H1 (cell line): ENCODE data around the gene RUFY3. TPM values are rescaled to one million over a fixed set of nuclear protein-coding genes. Genes with fewer than 3 reads are reported as not detected.

Experiments used
- CTCF ChIA-PET: fragments of 300-600 bp; sonication (Branson Sonifier 250); formaldehyde crosslinking; loops from one replicate; lab custom pipeline; 2021; ENCODE audit not compliant: partially characterized antibody; lab: Charles Lee
- POLR2A ChIA-PET: fragments of 300-600 bp; sonication (Branson Sonifier 250); formaldehyde crosslinking; loops from one replicate; lab custom pipeline; 2021; ENCODE audit warnings: inconsistent platforms; ENCODE audit not compliant: partially characterized antibody; lab: Charles Lee
- DNase-seq, 2 experiments: peaks; one replicate each; pipeline versions ENCODE4 v3.0.0 to v3.0.0-alpha.2; 2010 to 2022; ENCODE audit warnings: low spot score in 2 of 2, low read depth in 1 of 2, mixed read lengths in 1 of 2
- FAIRE-seq: peaks from 2 replicates; lab custom pipeline; 2011; peaks lifted over from hg19 to GRCh38; lab: Jason Lieb, UNC
- H2AFZ ChIP-seq: 2 replicates; pipeline ENCODE4 v1.8.1; 2012; ENCODE audit warnings: low read length, inconsistent platforms
- H2AK5ac ChIP-seq: 2 replicates; pipeline ENCODE4 v1.6.1; 2013; ENCODE audit warnings: low read depth, low read length
- H2BK120ac ChIP-seq: replicated peaks from 2 replicates; pipeline ENCODE3; 2013; ENCODE audit warnings: low read depth, low read length, inconsistent platforms
- H2BK12ac ChIP-seq: 2 replicates; pipeline ENCODE4 v1.6.1; 2013; ENCODE audit warnings: low read depth, low read length
- H2BK15ac ChIP-seq: 2 replicates; pipeline ENCODE4 v1.6.1; 2013; ENCODE audit warnings: low read length
- H2BK20ac ChIP-seq: 2 replicates; pipeline ENCODE4 v1.6.1; 2013; ENCODE audit warnings: low read length
- H2BK5ac ChIP-seq: 2 replicates; pipeline ENCODE4 v1.6.1; 2013; ENCODE audit warnings: low read depth, low read length
- H3K14ac ChIP-seq: 2 replicates; pipeline ENCODE4 v1.6.1; 2013; ENCODE audit warnings: inconsistent platforms; ENCODE audit not compliant: insufficient read length
- H3K18ac ChIP-seq: 2 replicates; pipeline ENCODE4 v1.6.1; 2013; ENCODE audit warnings: low read length; ENCODE audit errors: extremely low read depth
- H3K23ac ChIP-seq: 2 replicates; pipeline ENCODE4 v1.6.1; 2013; ENCODE audit warnings: inconsistent platforms; ENCODE audit not compliant: insufficient read length
- H3K23me2 ChIP-seq: 2 replicates; pipeline ENCODE4 v1.6.1; 2013; ENCODE audit warnings: low read depth, low read length
- H3K27ac ChIP-seq: 2 replicates; pipeline ENCODE4 v1.6.1; 2011; ENCODE audit warnings: low read depth, low read length, inconsistent platforms
- H3K27me3 ChIP-seq, 4 experiments: replicated peaks in 1 of 4; 1 replicate in 1 of 4; 2 replicates in 3 of 4; pipeline versions ENCODE4 v1.6.1 to v1.8.1; 2011 to 2013; ENCODE audit warnings: low read length in 3 of 4, mild to moderate bottlenecking in 3 of 4, inconsistent platforms in 2 of 4, mixed read lengths in 2 of 4, moderate library complexity in 1 of 4; ENCODE audit not compliant: control insufficient read depth in 3 of 4, insufficient read depth in 3 of 4; ENCODE audit errors: extremely low read depth in 1 of 4
- H3K36me3 ChIP-seq, 4 experiments: 2 replicates each; pipeline versions ENCODE4 v1.6.1 to v1.8.1; 2011 to 2013; ENCODE audit warnings: mild to moderate bottlenecking in 4 of 4, low read length in 3 of 4, moderate library complexity in 2 of 4, control low read depth in 1 of 4, inconsistent platforms in 1 of 4; ENCODE audit not compliant: insufficient read depth in 4 of 4, control insufficient read depth in 2 of 4
- H3K4ac ChIP-seq: replicated peaks from 2 replicates; pipeline ENCODE3; 2013; ENCODE audit warnings: low read length, low read depth, mixed read lengths, inconsistent platforms; ENCODE audit not compliant: insufficient read length
- H3K4me1 ChIP-seq, 4 experiments: replicated peaks in 1 of 4; 1 replicate in 1 of 4; 2 replicates in 3 of 4; pipeline versions ENCODE4 v1.6.1 to v1.8.1; 2011 to 2013; ENCODE audit warnings: low read length in 3 of 4, inconsistent platforms in 2 of 4, mixed read lengths in 1 of 4; ENCODE audit not compliant: insufficient read depth in 4 of 4, control insufficient read depth in 3 of 4
- H3K4me2 ChIP-seq, 2 experiments: 2 replicates each; pipeline versions ENCODE4 v1.6.1 to v1.8.1; 2011 to 2013; ENCODE audit warnings: low read depth in 2 of 2, low read length in 2 of 2, control low read depth in 1 of 2, inconsistent platforms in 1 of 2, mild to moderate bottlenecking in 1 of 2; ENCODE audit not compliant: insufficient read depth in 1 of 2
- H3K4me3 ChIP-seq, 4 experiments: fragments of 200-600, 300-600 bp in 1 of 4; sonication (generic), shearing (Covaris generic), sonication (Bioruptor Twin) in 1 of 4; 2 replicates each; pipeline versions ENCODE4 v1.5.1 to v1.8.1; 2011 to 2016; ENCODE audit warnings: low read length in 4 of 4, low read depth in 3 of 4, control low read depth in 2 of 4, inconsistent platforms in 2 of 4, mild to moderate bottlenecking in 2 of 4, mixed read lengths in 1 of 4, moderate library complexity in 1 of 4; ENCODE audit not compliant: insufficient read depth in 2 of 4; ENCODE audit errors: extremely low read depth in 1 of 4
- H3K56ac ChIP-seq: replicated peaks from 2 replicates; pipeline ENCODE3; 2013; ENCODE audit warnings: low read depth, mild to moderate bottlenecking, mixed read lengths, low read length, inconsistent platforms; ENCODE audit not compliant: insufficient read length
- H3K79me1 ChIP-seq: 2 replicates; pipeline ENCODE4 v1.6.1; 2013; ENCODE audit warnings: low read depth, low read length, control low read depth
- H3K79me2 ChIP-seq, 2 experiments: 2 replicates each; pipeline versions ENCODE4 v1.6.1 to v1.8.1; 2012 to 2013; ENCODE audit warnings: low read length in 2 of 2, mild to moderate bottlenecking in 2 of 2, inconsistent platforms in 1 of 2; ENCODE audit not compliant: insufficient read depth in 2 of 2, control insufficient read depth in 1 of 2
- H3K9ac ChIP-seq, 4 experiments: replicated peaks in 1 of 4; 1 replicate in 1 of 4; 2 replicates in 3 of 4; pipeline versions ENCODE4 v1.6.1 to v1.8.1; 2011 to 2013; ENCODE audit warnings: low read depth in 3 of 4, low read length in 3 of 4, control low read depth in 2 of 4, mild to moderate bottlenecking in 2 of 4, moderate library complexity in 2 of 4, inconsistent platforms in 1 of 4; ENCODE audit errors: extremely low read depth in 1 of 4
- H3K9me3 ChIP-seq, 2 experiments: 2 replicates each; pipeline versions ENCODE4 v1.6.1 to v1.8.1; 2012 to 2013; ENCODE audit warnings: mild to moderate bottlenecking in 2 of 2, moderate library complexity in 2 of 2, control low read depth in 1 of 2, inconsistent platforms in 1 of 2, low read depth in 1 of 2, low read length in 1 of 2, mixed read lengths in 1 of 2; ENCODE audit not compliant: insufficient read depth in 2 of 2
- H4K20me1 ChIP-seq, 2 experiments: replicated peaks in 1 of 2; 2 replicates each; pipeline versions ENCODE3 to v1.8.1; 2011 to 2013; ENCODE audit warnings: inconsistent platforms in 2 of 2, low read length in 2 of 2, mild to moderate bottlenecking in 1 of 2; ENCODE audit not compliant: insufficient read depth in 2 of 2, control insufficient read depth in 1 of 2
- H4K5ac ChIP-seq: 2 replicates; pipeline ENCODE4 v1.6.1; 2013; ENCODE audit warnings: low read length, low read depth, mixed read lengths, inconsistent platforms; ENCODE audit not compliant: insufficient read length
- H4K8ac ChIP-seq: 2 replicates; pipeline ENCODE4 v1.8.0; 2013; ENCODE audit warnings: mild to moderate bottlenecking, moderate library complexity, low read length, inconsistent platforms; ENCODE audit not compliant: insufficient read depth; ENCODE audit errors: extremely low read depth
- H4K91ac ChIP-seq: replicated peaks from 2 replicates; pipeline ENCODE3; 2013; ENCODE audit warnings: low read length, mixed read lengths, inconsistent platforms; ENCODE audit not compliant: insufficient read length
- CEBPB ChIP-seq: IDR thresholded peaks from 2 replicates; pipeline ENCODE4 v1.6.1; 2012; ENCODE audit warnings: low read depth, low read length
- CHD1 ChIP-seq: IDR thresholded peaks from 2 replicates; pipeline ENCODE4 v1.6.1; 2012; ENCODE audit warnings: low read depth, low read length, improper control_type of control experiment
- CTBP2 ChIP-seq: IDR thresholded peaks from 2 replicates; pipeline ENCODE4 v1.7.0; 2011; ENCODE audit warnings: borderline replicate concordance, mild to moderate bottlenecking, moderate library complexity, mixed read lengths, low read length; ENCODE audit not compliant: insufficient read depth, insufficient read length
- GABPA ChIP-seq: IDR thresholded peaks from 2 replicates; pipeline ENCODE4 v1.6.1; 2011; ENCODE audit warnings: mild to moderate bottlenecking, low read length, moderate library complexity, borderline replicate concordance; ENCODE audit not compliant: insufficient read depth
- KDM4A ChIP-seq: IDR thresholded peaks from one replicate; pipeline ENCODE4 v1.7.1; 2012; ENCODE audit warnings: low read depth, mild to moderate bottlenecking, moderate library complexity, low read length, inconsistent platforms; ENCODE audit not compliant: severe bottlenecking
- NANOG ChIP-seq: IDR thresholded peaks from 2 replicates; pipeline ENCODE4 v1.6.1; 2011; ENCODE audit warnings: low read length, low read depth, mild to moderate bottlenecking, inconsistent platforms; ENCODE audit not compliant: insufficient read depth, poor library complexity, severe bottlenecking
- NRF1 ChIP-seq: IDR thresholded peaks from 2 replicates; pipeline ENCODE4 v1.6.1; 2011; ENCODE audit warnings: mild to moderate bottlenecking, low read depth, low read length, improper control_type of control experiment
- POLR2AphosphoS5 ChIP-seq: IDR thresholded peaks from 2 replicates; pipeline ENCODE4 v1.6.1; 2011; ENCODE audit warnings: low read depth, low read length
- POU5F1 ChIP-seq: IDR thresholded peaks from 2 replicates; pipeline ENCODE4 v1.6.1; 2011; ENCODE audit warnings: low read depth, mild to moderate bottlenecking, low read length, moderate library complexity
- SIX5 ChIP-seq: IDR thresholded peaks from 2 replicates; pipeline ENCODE4 v1.6.1; 2011; ENCODE audit warnings: mild to moderate bottlenecking, low read depth, low read length
- SUZ12 ChIP-seq: fragments of 200-600 bp; sonication (generic); IDR thresholded peaks from 2 replicates; pipeline ENCODE4 v1.6.1; 2012; ENCODE audit warnings: mild to moderate bottlenecking, inconsistent platforms, low read length, moderate library complexity, mixed read lengths
- WGBS, 2 experiments: shearing (Covaris generic) in 1 of 2; methylation state at CpG; one replicate each; pipeline versions ENCODE4 v1.1.6 to v1.1.7; 2013 to 2015; ENCODE audit warnings: low lambda C conversion rate in 2 of 2, mixed read lengths in 2 of 2, inconsistent platforms in 1 of 2, low coverage in 1 of 2, missing lambda C conversion rate in 1 of 2; ENCODE audit not compliant: insufficient replicate concordance in 2 of 2, insufficient coverage in 1 of 2, insufficient read length in 1 of 2; ENCODE audit errors: extremely low coverage in 1 of 2, missing lambda C conversion rate in 1 of 2; 5-methylcytosine and 5-hydroxymethylcytosine counted together
- polyA plus RNA-seq, 7 experiments: library from polyadenylated mRNA; depleted of rRNA in 3 of 7; stranded (reverse) in 5 of 7; unstranded in 2 of 7; fragments of >200 nt in 5 of 7; fragments of 200-250 nt in 2 of 7; gene quantifications; 1 replicate in 5 of 7; 2 replicates in 1 of 7; 4 replicates in 1 of 7; pipeline versions ENCODE4 v1.2.1 to v1.2.3, GENCODE V29; 2011 to 2013; ENCODE audit warnings: missing spikeins in 2 of 7, mixed read lengths in 2 of 7
- total RNA-seq: library from RNA; stranded (reverse); fragmentation: NEBNext Ultra II Directional; extraction: Animal tissue kit (Norgen Biotek cat#: 25700); gene quantifications from 2 replicates; pipeline ENCODE4 v1.2.1, GENCODE V29; 2021
- TF ChIP-seq, protein P1 (sequence below), 3 experiments: IDR thresholded peaks; 1 replicate in 2 of 3; 2 replicates in 1 of 3; pipeline versions ENCODE4 v1.5.1 to v1.6.1; 2011; ENCODE audit warnings: low read length in 3 of 3, mild to moderate bottlenecking in 3 of 3, inconsistent platforms in 2 of 3, low read depth in 1 of 3, moderate library complexity in 1 of 3; ENCODE audit not compliant: insufficient read depth in 1 of 3; ENCODE audit errors: control extremely low read depth in 1 of 3

The RUFY3 gene
- total and polyA plus RNA-seq, 2 of the 8 experiments (the other 6 are each of a cell fraction or from before 2014, with no cell fraction given): 7.8 to 33.1 TPM

DNA sequence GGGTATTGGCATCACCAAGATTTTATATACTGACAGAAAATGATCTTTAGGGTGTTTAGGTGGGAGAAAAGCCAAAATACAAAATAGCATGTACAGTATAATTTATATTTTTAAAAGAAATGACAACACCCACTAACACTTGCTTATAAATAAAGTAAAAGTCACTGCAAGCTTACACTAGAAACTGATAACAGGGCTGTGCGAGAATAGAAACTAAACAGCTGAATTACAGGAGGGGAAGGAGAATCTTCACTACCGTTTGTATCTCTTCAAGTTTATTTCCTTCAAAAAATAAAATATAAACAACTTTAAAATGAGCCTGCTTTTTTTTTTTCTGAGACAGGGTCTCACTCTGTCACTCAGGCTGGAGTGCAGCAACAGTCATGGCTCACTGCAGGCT, 95.1 kb downstream of the RUFY3 start:
- DNase-seq: no peak
- 40% methylated on average over 2 of the region's 2 CpGs; no CpG with 5 or more reads in 1 of the 2 experiments for WGBS, 2 experiments
- CTCF ChIA-PET: interaction anchor here (0.6 to 1.1 kb wide), 2 partner anchors 9 to 211 kb away, joined by 3 read pairs; no protein-coding TSS in a partner anchor
- H2BK120ac ChIP-seq: no peak overlapping the region
- no peak overlapping the region for H3K18ac ChIP-seq
- no peak overlapping the region for H2BK5ac ChIP-seq
- H3K79me1 ChIP-seq: no peaks in the 10 kb centered on the region
- no peak overlapping the region for H3K56ac ChIP-seq
- no peak overlapping the region for H2AFZ ChIP-seq
- FAIRE-seq: no peak
- no peak overlapping the region for H4K8ac ChIP-seq
- H3K23me2 ChIP-seq: no peaks in the 10 kb centered on the region
- no peak overlapping the region for H3K4me3 ChIP-seq
- H4K91ac ChIP-seq: no peak overlapping the region
- POLR2A ChIA-PET: interaction anchor here (0.5 to 2.4 kb wide), 5 partner anchors 9 to 92 kb away, joined by 3 to 9 read pairs (median 3); no protein-coding TSS in a partner anchor
- TF ChIP-seq GABPA: no peak
- TF ChIP-seq, protein P1, sequence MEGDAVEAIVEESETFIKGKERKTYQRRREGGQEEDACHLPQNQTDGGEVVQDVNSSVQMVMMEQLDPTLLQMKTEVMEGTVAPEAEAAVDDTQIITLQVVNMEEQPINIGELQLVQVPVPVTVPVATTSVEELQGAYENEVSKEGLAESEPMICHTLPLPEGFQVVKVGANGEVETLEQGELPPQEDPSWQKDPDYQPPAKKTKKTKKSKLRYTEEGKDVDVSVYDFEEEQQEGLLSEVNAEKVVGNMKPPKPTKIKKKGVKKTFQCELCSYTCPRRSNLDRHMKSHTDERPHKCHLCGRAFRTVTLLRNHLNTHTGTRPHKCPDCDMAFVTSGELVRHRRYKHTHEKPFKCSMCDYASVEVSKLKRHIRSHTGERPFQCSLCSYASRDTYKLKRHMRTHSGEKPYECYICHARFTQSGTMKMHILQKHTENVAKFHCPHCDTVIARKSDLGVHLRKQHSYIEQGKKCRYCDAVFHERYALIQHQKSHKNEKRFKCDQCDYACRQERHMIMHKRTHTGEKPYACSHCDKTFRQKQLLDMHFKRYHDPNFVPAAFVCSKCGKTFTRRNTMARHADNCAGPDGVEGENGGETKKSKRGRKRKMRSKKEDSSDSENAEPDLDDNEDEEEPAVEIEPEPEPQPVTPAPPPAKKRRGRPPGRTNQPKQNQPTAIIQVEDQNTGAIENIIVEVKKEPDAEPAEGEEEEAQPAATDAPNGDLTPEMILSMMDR (IDR thresholded peaks at IDR 0.05; ENCODE audit: control extremely low read depth in 1 of 3, insufficient read depth in 1 of 3, low read depth in 1 of 3, low read length in 3 of 3): no peak
- TF ChIP-seq CTBP2: no peak
- no peak for TF ChIP-seq CEBPB
- no peak for TF ChIP-seq KDM4A
- TF ChIP-seq CHD1: no peak
- no peak for TF ChIP-seq POLR2AphosphoS5
- TF ChIP-seq SUZ12: no peak
- TF ChIP-seq SIX5: no peak
- TF ChIP-seq NANOG: no peak
- no peak for TF ChIP-seq NRF1
- TF ChIP-seq POU5F1: no peak
- H3K9me3 ChIP-seq: no peaks in the 10 kb centered on the region
- H3K23ac ChIP-seq: no peak overlapping the region
- no peak overlapping the region for H2AK5ac ChIP-seq
- H3K9ac ChIP-seq: no peak overlapping the region
- H3K14ac ChIP-seq: no peak overlapping the region
- no peak overlapping the region for H4K5ac ChIP-seq
- H3K27me3 ChIP-seq: no peaks in the 10 kb centered on the region
- H3K79me2 ChIP-seq: no peaks in the 10 kb centered on the region
- no peak overlapping the region for H2BK15ac ChIP-seq
- no peak overlapping the region for H3K4ac ChIP-seq
- H4K20me1 ChIP-seq: peaks cover 0 to 1% of the 10 kb centered on the region in 2 experiments
- H3K27ac ChIP-seq: no peak overlapping the region
- H3K4me2 ChIP-seq: no peak overlapping the region
- no peaks in the 10 kb centered on the region for H3K4me1 ChIP-seq
- H2BK20ac ChIP-seq: no peak overlapping the region
- H2BK12ac ChIP-seq: no peak overlapping the region
- H3K36me3 ChIP-seq: peaks cover under 1 to 33% (median 18%) of the 10 kb centered on the region in 4 experiments; a peak in 7 of 8 replicates
